ENCODE data around the gene BUB1B. TPM values are rescaled to one million over a fixed set of nuclear protein-coding genes. Genes with fewer than 3 reads are reported as not detected.

BUB1B gene
- total RNA-seq, 6 experiments from 2014 or later: 11.5 to 38.1 (median 29.6) TPM

DNA sequence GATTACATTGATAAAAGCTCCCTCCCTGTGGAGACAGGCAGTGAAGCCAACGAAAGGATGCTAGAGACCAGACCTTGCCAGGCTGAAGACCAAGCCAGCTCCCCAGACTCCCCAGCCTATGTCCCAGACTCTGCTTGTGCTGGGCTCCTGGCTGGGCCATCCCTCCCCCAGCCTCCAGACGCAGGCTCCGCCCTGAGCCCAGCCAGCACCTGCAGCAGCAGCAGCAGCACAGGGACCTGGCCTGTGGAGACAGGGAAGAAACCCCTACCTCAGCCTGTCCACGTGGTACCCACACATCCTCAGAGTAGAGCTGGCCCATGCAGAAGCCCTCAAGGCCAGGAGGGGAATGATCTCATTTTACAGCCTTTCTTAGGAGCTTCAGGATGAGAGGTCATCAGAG is 108.7 kb downstream of the BUB1B start:
- no peak for DNase-seq
- peaks cover 10% of the 10 kb centered on the region for H3K4me1 Mint-ChIP-seq (ENCODE audit: low read depth)
- H3K27ac Mint-ChIP-seq: no peak overlapping the region
- peaks cover 9% of the 10 kb centered on the region for H3K27me3 Mint-ChIP-seq (ENCODE audit: insufficient read depth)
- TF ChIP-seq, protein P1, sequence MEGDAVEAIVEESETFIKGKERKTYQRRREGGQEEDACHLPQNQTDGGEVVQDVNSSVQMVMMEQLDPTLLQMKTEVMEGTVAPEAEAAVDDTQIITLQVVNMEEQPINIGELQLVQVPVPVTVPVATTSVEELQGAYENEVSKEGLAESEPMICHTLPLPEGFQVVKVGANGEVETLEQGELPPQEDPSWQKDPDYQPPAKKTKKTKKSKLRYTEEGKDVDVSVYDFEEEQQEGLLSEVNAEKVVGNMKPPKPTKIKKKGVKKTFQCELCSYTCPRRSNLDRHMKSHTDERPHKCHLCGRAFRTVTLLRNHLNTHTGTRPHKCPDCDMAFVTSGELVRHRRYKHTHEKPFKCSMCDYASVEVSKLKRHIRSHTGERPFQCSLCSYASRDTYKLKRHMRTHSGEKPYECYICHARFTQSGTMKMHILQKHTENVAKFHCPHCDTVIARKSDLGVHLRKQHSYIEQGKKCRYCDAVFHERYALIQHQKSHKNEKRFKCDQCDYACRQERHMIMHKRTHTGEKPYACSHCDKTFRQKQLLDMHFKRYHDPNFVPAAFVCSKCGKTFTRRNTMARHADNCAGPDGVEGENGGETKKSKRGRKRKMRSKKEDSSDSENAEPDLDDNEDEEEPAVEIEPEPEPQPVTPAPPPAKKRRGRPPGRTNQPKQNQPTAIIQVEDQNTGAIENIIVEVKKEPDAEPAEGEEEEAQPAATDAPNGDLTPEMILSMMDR (IDR thresholded peaks at IDR 0.05): no peak
- H3K36me3 Mint-ChIP-seq (ENCODE audit: low read depth): no peaks in the 10 kb centered on the region
- H3K4me3 Mint-ChIP-seq: no peak overlapping the region
- H3K9me3 Mint-ChIP-seq: no peaks in the 10 kb centered on the region

DNA sequence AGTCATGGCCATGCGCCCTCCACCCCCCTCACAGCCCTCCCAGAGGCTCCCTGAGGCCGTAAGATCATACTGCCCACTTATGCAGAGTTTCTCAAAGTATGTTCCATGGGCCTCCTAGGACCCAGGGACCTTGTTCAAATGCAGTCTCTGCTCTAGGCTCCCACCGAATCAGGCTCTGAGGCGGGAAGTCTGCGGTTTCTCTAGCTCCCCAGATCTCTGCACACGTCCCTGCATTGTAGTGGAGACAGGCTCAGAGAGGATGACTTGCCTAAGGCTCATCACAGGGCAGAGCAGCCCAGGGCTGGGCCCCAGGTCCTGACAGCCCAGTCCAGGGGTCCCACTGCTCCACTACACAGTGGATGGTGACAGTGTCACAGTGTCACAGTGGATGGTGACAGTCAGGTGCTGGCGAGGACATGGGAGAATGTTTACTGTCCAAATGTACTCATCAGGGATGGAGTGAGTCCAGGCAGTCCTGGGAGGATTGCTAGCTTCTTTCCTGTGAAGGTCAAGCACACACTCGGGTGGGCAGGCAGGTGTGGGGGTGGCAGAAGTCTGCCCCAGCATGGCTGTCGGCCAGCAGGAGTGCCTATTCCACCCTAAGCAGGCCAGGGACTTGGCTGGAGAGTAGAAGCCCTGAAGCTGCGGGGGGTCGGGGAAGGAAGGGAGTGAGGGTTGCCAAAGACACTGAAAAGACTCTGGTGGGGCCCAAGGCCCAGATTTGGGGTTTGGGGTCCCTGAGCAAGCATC is 109.6 kb downstream of the BUB1B start:
- DNase-seq: no peak
- no peak overlapping the region for H3K27ac Mint-ChIP-seq
- TF ChIP-seq, protein P1 (IDR thresholded peaks at IDR 0.05): no peak
- no peaks in the 10 kb centered on the region for H3K9me3 Mint-ChIP-seq
- H3K27me3 Mint-ChIP-seq (ENCODE audit: insufficient read depth): peaks cover 9% of the 10 kb centered on the region
- H3K36me3 Mint-ChIP-seq (ENCODE audit: low read depth): no peaks in the 10 kb centered on the region
- no peak overlapping the region for H3K4me3 Mint-ChIP-seq
- peaks cover 10% of the 10 kb centered on the region for H3K4me1 Mint-ChIP-seq (ENCODE audit: low read depth)

Other genes starting within 250 kb of the BUB1B start
- gene GPR176, start 240.8 kb upstream of the BUB1B start, total RNA-seq (2021; fragmentation: NEBNext Ultra II Directional; extraction: Animal tissue kit (Norgen Biotek cat#: 25700)): 100 to 1,000 TPM; 151 to 193 (median 169) TPM
- gene EIF2AK4, start 227.0 kb upstream of the BUB1B start, total RNA-seq (2021; fragmentation: NEBNext Ultra II Directional; extraction: Animal tissue kit (Norgen Biotek cat#: 25700)): 10 to 100 TPM; 85.6 to 94.3 (median 90.1) TPM
- 100 to 1,000 TPM; 177 to 227 (median 212) TPM for gene SRP14, start 121.9 kb upstream of the BUB1B start, total RNA-seq (2021; fragmentation: NEBNext Ultra II Directional; extraction: Animal tissue kit (Norgen Biotek cat#: 25700))
- 1 to 10 TPM in 2 of 6 experiments, under 1 TPM in 4; 0.57 to 1.2 (median 0.81) TPM for gene BMF, start 52.2 kb upstream of the BUB1B start, total RNA-seq (2021; fragmentation: NEBNext Ultra II Directional; extraction: Animal tissue kit (Norgen Biotek cat#: 25700))
- not detected for gene PAK6, start 78.0 kb downstream of the BUB1B start, total RNA-seq (2021; fragmentation: NEBNext Ultra II Directional; extraction: Animal tissue kit (Norgen Biotek cat#: 25700))
- gene ANKRD63, start 122.0 kb downstream of the BUB1B start, total RNA-seq (2021; fragmentation: NEBNext Ultra II Directional; extraction: Animal tissue kit (Norgen Biotek cat#: 25700)): not detected
- gene PLCB2, start 146.9 kb downstream of the BUB1B start, total RNA-seq (2021; fragmentation: NEBNext Ultra II Directional; extraction: Animal tissue kit (Norgen Biotek cat#: 25700)): 1 to 10 TPM in 1 of 6 experiments, under 1 TPM in 5; 0.12 to 1.0 (median 0.48) TPM
- 10 to 100 TPM; 19.6 to 32.8 (median 23.4) TPM for gene INAFM2, start 162.6 kb downstream of the BUB1B start, total RNA-seq (2021; fragmentation: NEBNext Ultra II Directional; extraction: Animal tissue kit (Norgen Biotek cat#: 25700))
- gene CCDC9B, start 179.9 kb downstream of the BUB1B start, total RNA-seq (2021; fragmentation: NEBNext Ultra II Directional; extraction: Animal tissue kit (Norgen Biotek cat#: 25700)): 10 to 100 TPM; 54.3 to 92.3 (median 57.9) TPM
- gene PHGR1, start 190.0 kb downstream of the BUB1B start, total RNA-seq (2021; fragmentation: NEBNext Ultra II Directional; extraction: Animal tissue kit (Norgen Biotek cat#: 25700)): not detected
- gene DISP2, start 197.2 kb downstream of the BUB1B start, total RNA-seq (2021; fragmentation: NEBNext Ultra II Directional; extraction: Animal tissue kit (Norgen Biotek cat#: 25700)): under 1 TPM; 0.03 to 0.26 (median 0.21) TPM
- gene KNSTRN, start 221.7 kb downstream of the BUB1B start, total RNA-seq (2021; fragmentation: NEBNext Ultra II Directional; extraction: Animal tissue kit (Norgen Biotek cat#: 25700)): 10 to 100 TPM; 26.2 to 49.7 (median 47.5) TPM
- 10 to 100 TPM; 48.5 to 69.9 (median 50.4) TPM for gene IVD, start 244.7 kb downstream of the BUB1B start, total RNA-seq (2021; fragmentation: NEBNext Ultra II Directional; extraction: Animal tissue kit (Norgen Biotek cat#: 25700))